ENCODE measurements around the gene CBR1. TPM values are rescaled to one million over a fixed set of nuclear protein-coding genes. Genes with fewer than 3 reads are reported as not detected.

Gene CBR1
- total RNA-seq, 1 donor from 2014 or later = 10.0 TPM

DNA sequence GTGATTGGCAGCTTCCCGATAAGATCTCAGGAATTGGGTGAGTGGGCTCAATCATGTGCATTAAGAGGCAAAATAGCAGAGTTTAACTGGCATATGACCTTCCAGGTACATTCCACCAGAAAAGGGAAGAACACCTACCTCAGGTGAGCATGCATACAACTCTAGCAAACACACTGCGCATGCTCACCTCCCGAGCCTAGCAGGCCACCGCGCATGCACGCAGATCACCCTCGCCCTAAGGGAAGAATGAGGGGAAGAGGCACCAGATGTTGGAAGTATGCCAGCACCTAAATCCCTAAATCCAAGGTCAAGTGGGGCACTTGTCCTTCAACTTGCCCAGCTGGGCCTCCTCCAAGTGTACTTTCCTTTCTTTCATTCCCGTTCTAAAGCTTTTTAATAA is 41.4 kb downstream of the CBR1 start:
- Mint-ChIP-seq H3K27ac (no peak overlapping the region), H3K4me1 (peaks cover 9% of the 10 kb centered on the region)
- DNase-seq (ENCODE audit: low spot score in 2 of 2, unreplicated experiment in 2 of 2) = no peak

GRCh38 chr21:36113647-36114428 is 44.0 kb downstream of the CBR1 start:
- H3K9me3 Mint-ChIP-seq = peaks cover 5% of the 10 kb centered on the region
- peaks cover 9% of the 10 kb centered on the region for H3K4me1 Mint-ChIP-seq
- no peak overlapping the region for H3K27ac Mint-ChIP-seq
- DNase-seq (ENCODE audit: low spot score in 2 of 2, unreplicated experiment in 2 of 2) = no peak
- no peak for TF ChIP-seq CTCF (IDR thresholded peaks at IDR 0.05; ENCODE audit: unreplicated experiment)
- H3K4me3 Mint-ChIP-seq = no peak overlapping the region
- H3K36me3 Mint-ChIP-seq = no peaks in the 10 kb centered on the region
- no peaks in the 10 kb centered on the region for H3K27me3 Mint-ChIP-seq (ENCODE audit: low read depth)

More for the DNA sequence above, 41.4 kb downstream of the CBR1 start:
- no peaks in the 10 kb centered on the region for H3K9me3 Mint-ChIP-seq
- no peaks in the 10 kb centered on the region for H3K27me3 Mint-ChIP-seq (ENCODE audit: low read depth)
- H3K36me3 Mint-ChIP-seq = no peaks in the 10 kb centered on the region
- no peak for TF ChIP-seq CTCF (IDR thresholded peaks at IDR 0.05; ENCODE audit: unreplicated experiment)
- H3K4me3 Mint-ChIP-seq = no peak overlapping the region

- no peak overlapping the region for H3K27ac Mint-ChIP-seq
These were observed 45.4 kb downstream of the CBR1 start for GRCh38 chr21:36115138-36115730.

DNA sequence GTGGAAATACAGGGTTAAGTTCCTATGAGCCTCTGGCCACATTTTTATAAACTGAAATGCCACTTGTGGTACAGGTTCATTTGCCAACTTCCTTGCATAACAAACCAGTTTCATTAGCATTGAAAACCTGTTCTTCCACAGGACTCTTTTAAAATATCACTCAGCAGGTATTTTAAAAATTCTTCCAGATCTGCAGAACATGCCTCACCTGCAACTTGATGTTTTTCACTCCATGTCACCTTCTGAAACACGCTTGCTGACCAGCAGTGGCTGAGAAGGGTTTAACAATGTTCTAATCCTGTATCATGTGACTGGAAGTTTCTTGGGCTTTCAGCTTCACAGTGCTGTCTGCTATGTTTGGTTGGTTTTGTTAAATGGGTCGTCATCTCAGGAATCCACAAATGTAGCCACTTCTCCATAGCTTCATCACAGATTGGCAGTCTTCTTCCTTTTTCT is 47.5 kb downstream of the CBR1 start:
- Mint-ChIP-seq H3K4me3 (no peak overlapping the region), H3K27ac (no peak overlapping the region), H3K36me3 (no peaks in the 10 kb centered on the region), H3K27me3 (ENCODE audit: low read depth) (no peaks in the 10 kb centered on the region), H3K9me3 (peaks cover 5% of the 10 kb centered on the region), H3K4me1 (peaks cover 8% of the 10 kb centered on the region)
- no peak for DNase-seq (ENCODE audit: low spot score in 2 of 2, unreplicated experiment in 2 of 2)
- no peak for TF ChIP-seq CTCF (IDR thresholded peaks at IDR 0.05; ENCODE audit: unreplicated experiment)

More at GRCh38 chr21:36115138-36115730, 45.4 kb downstream of the CBR1 start:
- Mint-ChIP-seq H3K4me3 (no peak overlapping the region), H3K9me3 (peaks cover 5% of the 10 kb centered on the region), H3K36me3 (no peaks in the 10 kb centered on the region), H3K27me3 (ENCODE audit: low read depth) (no peaks in the 10 kb centered on the region), H3K4me1 (peaks cover 9% of the 10 kb centered on the region)
- no peak for TF ChIP-seq CTCF (IDR thresholded peaks at IDR 0.05; ENCODE audit: unreplicated experiment)
- no peak for DNase-seq (ENCODE audit: low spot score in 2 of 2, unreplicated experiment in 2 of 2)

DNA sequence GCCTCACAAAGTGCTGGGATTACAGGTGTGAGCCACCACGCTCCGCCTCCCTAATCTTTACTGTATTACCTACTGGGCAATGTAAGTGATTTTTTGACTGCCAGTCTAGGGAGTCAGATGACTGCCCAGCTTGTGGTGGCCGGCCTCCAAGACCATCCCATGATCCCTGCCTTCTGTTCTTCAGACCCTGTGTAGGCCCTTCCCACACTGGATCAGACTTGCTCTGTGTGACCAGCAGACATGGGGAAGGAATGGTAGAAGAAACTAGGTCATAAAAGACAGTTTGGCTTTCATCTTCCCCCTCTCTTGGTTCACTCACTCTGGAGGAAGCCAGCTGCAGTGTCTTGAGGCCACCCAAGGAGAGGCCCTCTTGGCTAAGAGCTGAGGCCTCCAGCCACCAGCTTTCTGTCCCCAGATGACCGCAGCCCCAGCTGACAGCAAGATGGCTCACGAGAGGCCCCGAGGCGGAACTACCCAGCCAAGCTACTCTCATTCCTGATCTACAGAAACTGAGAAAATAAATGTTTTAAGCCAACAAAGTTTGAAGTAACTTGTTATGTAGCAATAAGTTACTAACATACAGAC is 50.6 kb downstream of the CBR1 start:
- Mint-ChIP-seq H3K36me3 (no peaks in the 10 kb centered on the region), H3K9me3 (peaks cover 5% of the 10 kb centered on the region), H3K27ac (no peak overlapping the region), H3K4me3 (no peak overlapping the region), H3K4me1 (no peaks in the 10 kb centered on the region), H3K27me3 (ENCODE audit: low read depth) (no peaks in the 10 kb centered on the region)
- no peak for TF ChIP-seq CTCF (IDR thresholded peaks at IDR 0.05; ENCODE audit: unreplicated experiment)
- no peak for DNase-seq (ENCODE audit: low spot score in 2 of 2, unreplicated experiment in 2 of 2)

Other genes starting within 250 kb of the CBR1 start
- gene SETD4, start 9.5 kb upstream of the CBR1 start, total RNA-seq = 28.5 to 29.7 TPM (median 28.9 TPM) in 3 replicates
- 0.31 TPM in 1 of 3 replicates, not detected in the others for gene CBR3, start 65.1 kb downstream of the CBR1 start, total RNA-seq
- gene DOP1B, start 86.8 kb downstream of the CBR1 start, total RNA-seq = 12.3 to 14.8 TPM (median 13.0 TPM) in 3 replicates

All from mesothelial cell of epicardium (in vitro differentiated cells).